ENCODE results near the gene ADGRV1. TPM values are rescaled to one million over a fixed set of nuclear protein-coding genes. Genes with fewer than 3 reads are reported as not detected.
A peak's percentile ranks its signal among the peaks of the same experiment; 100 is the strongest.

ADGRV1 gene
- total RNA-seq, 2 donors from 2014 or later: 97.6 to 117 TPM

- H3K27me3 Mint-ChIP-seq (ENCODE audit: insufficient read depth): no peaks in the 10 kb centered on the region
- H3K9me3 ChIP-seq (ENCODE audit: control insufficient read depth, low read length): no peaks in the 10 kb centered on the region
- peak; percentile 58 for DNase-seq
- WGBS, 2 experiments (ENCODE audit: insufficient coverage in 1 of 2, insufficient read length in 1 of 2): 94% methylated on average over 2 of the region's 2 CpGs; no CpG with 5 or more reads in 1 of the 2 experiments
- peaks cover 12% of the 10 kb centered on the region for H3K9me3 Mint-ChIP-seq
- H3K27me3 ChIP-seq (ENCODE audit: control insufficient read depth, insufficient read depth, low read length, poor library complexity, severe bottlenecking): no peaks in the 10 kb centered on the region
- no peak overlapping the region for H3K27ac Mint-ChIP-seq
- peaks cover 15% of the 10 kb centered on the region for H3K36me3 ChIP-seq (ENCODE audit: control insufficient read depth, insufficient read depth, low read length)
- no peaks in the 10 kb centered on the region for H3K4me1 Mint-ChIP-seq
- H3K9ac ChIP-seq (ENCODE audit: extremely low read depth, low read length, poor library complexity, severe bottlenecking): no peak overlapping the region
- H3K4me1 ChIP-seq (ENCODE audit: control insufficient read depth, insufficient read depth, low read length): no peaks in the 10 kb centered on the region
- H3K36me3 Mint-ChIP-seq (ENCODE audit: low read depth): peaks cover 48% of the 10 kb centered on the region
- TF ChIP-seq CTCF (conservative IDR thresholded peaks at IDR 0.05): peak; percentile 55
- H3K4me3 Mint-ChIP-seq: no peak overlapping the region
- H3K27ac ChIP-seq (ENCODE audit: low read depth, low read length): no peak overlapping the region
- H3K4me3 ChIP-seq (ENCODE audit: low read length): no peak overlapping the region
Observed at GRCh38 chr5:90689064-90689463, 130.5 kb downstream of the ADGRV1 start.

- no peaks in the 10 kb centered on the region for H3K27me3 ChIP-seq (ENCODE audit: control insufficient read depth, insufficient read depth, low read length, poor library complexity, severe bottlenecking)
- H3K27ac Mint-ChIP-seq: no peak overlapping the region
- no peak overlapping the region for H3K4me3 ChIP-seq (ENCODE audit: low read length)
- H3K36me3 Mint-ChIP-seq (ENCODE audit: low read depth): peaks cover 42% of the 10 kb centered on the region
- H3K27me3 Mint-ChIP-seq (ENCODE audit: insufficient read depth): no peaks in the 10 kb centered on the region
- H3K9me3 ChIP-seq (ENCODE audit: control insufficient read depth, low read length): no peaks in the 10 kb centered on the region
- no peak overlapping the region for H3K9ac ChIP-seq (ENCODE audit: extremely low read depth, low read length, poor library complexity, severe bottlenecking)
- DNase-seq: no peak
- H3K9me3 Mint-ChIP-seq: peaks cover 12% of the 10 kb centered on the region
- H3K4me1 Mint-ChIP-seq: no peaks in the 10 kb centered on the region
- H3K4me3 Mint-ChIP-seq: no peak overlapping the region
- H3K27ac ChIP-seq (ENCODE audit: low read depth, low read length): no peak overlapping the region
- H3K4me1 ChIP-seq (ENCODE audit: control insufficient read depth, insufficient read depth, low read length): no peaks in the 10 kb centered on the region
- H3K36me3 ChIP-seq (ENCODE audit: control insufficient read depth, insufficient read depth, low read length): peaks cover 15% of the 10 kb centered on the region
- no peak for TF ChIP-seq CTCF (conservative IDR thresholded peaks at IDR 0.05)
Observed at GRCh38 chr5:90690307-90690706, 131.7 kb downstream of the ADGRV1 start.

- Histone ChIP-seq H3K9ac (ENCODE audit: extremely low read depth, low read length, poor library complexity, severe bottlenecking) (no peak overlapping the region), H3K27me3 (ENCODE audit: control insufficient read depth, insufficient read depth, low read length, poor library complexity, severe bottlenecking) (no peaks in the 10 kb centered on the region), H3K9me3 (ENCODE audit: control insufficient read depth, low read length) (no peaks in the 10 kb centered on the region), H3K4me1 (ENCODE audit: control insufficient read depth, insufficient read depth, low read length) (no peaks in the 10 kb centered on the region), H3K36me3 (ENCODE audit: control insufficient read depth, insufficient read depth, low read length) (peaks cover 11% of the 10 kb centered on the region), H3K4me3 (ENCODE audit: low read length) (no peak overlapping the region), H3K27ac (ENCODE audit: low read depth, low read length) (no peak overlapping the region)
- H3K27me3 Mint-ChIP-seq (ENCODE audit: insufficient read depth): no peaks in the 10 kb centered on the region
- H3K27ac Mint-ChIP-seq: no peak overlapping the region
- WGBS, 2 experiments (ENCODE audit: insufficient coverage in 1 of 2, insufficient read length in 1 of 2): 94% methylated on average over 4 of the region's 4 CpGs; no CpG with 5 or more reads in 1 of the 2 experiments
- H3K4me3 Mint-ChIP-seq: no peak overlapping the region
- TF ChIP-seq CTCF (conservative IDR thresholded peaks at IDR 0.05): no peak
- peaks cover 5% of the 10 kb centered on the region for H3K9me3 Mint-ChIP-seq
- no peaks in the 10 kb centered on the region for H3K4me1 Mint-ChIP-seq
- DNase-seq: no peak
- peaks cover 34% of the 10 kb centered on the region for H3K36me3 Mint-ChIP-seq (ENCODE audit: low read depth)
Observed at GRCh38 chr5:90691533-90691932, 132.9 kb downstream of the ADGRV1 start.

Data from endodermal cell (in vitro differentiated cells).